Chondrocyte (in vitro differentiated cells): ENCODE data around the gene FOXN3. TPM values are rescaled to one million over a fixed set of nuclear protein-coding genes. Genes with fewer than 3 reads are reported as not detected.

Source experiments
- DNase-seq: peaks from one replicate; pipeline ENCODE4 v3.0.0; 2021; ENCODE audit warnings: mixed read lengths, low spot score
- H3K27ac Mint-ChIP-seq: one replicate; pipeline ENCODE4 v1.8.0; 2021; ENCODE audit warnings: mild to moderate bottlenecking, moderate library complexity, mixed read lengths; ENCODE audit not compliant: unreplicated experiment
- H3K27me3 Mint-ChIP-seq: 2 replicates; pipeline ENCODE4 v1.8.0; 2021; ENCODE audit warnings: low read depth, mixed read lengths
- H3K36me3 Mint-ChIP-seq: 2 replicates; pipeline ENCODE4 v1.8.0; 2021; ENCODE audit warnings: low read depth, mixed read lengths
- H3K4me1 Mint-ChIP-seq: 2 replicates; pipeline ENCODE4 v1.8.0; 2021; ENCODE audit warnings: low read depth, mild to moderate bottlenecking, mixed read lengths
- H3K4me3 Mint-ChIP-seq: one replicate; pipeline ENCODE4 v1.8.0; 2021; ENCODE audit warnings: mild to moderate bottlenecking, moderate library complexity, mixed read lengths; ENCODE audit not compliant: unreplicated experiment
- H3K9me3 Mint-ChIP-seq: 2 replicates; pipeline ENCODE4 v1.8.0; 2021; ENCODE audit warnings: low read depth, mixed read lengths
- CTCF ChIP-seq: fragments of 200-600 bp; sonication (generic); IDR thresholded peaks from 2 replicates; pipeline ENCODE4 v1.5.0; 2021; ENCODE audit warnings: antibody characterized with exemption, mild to moderate bottlenecking, moderate library complexity
- total RNA-seq: library from RNA; stranded (reverse); gene quantifications from 3 replicates; pipeline ENCODE4 v1.2.1, GENCODE V29; 2021

The FOXN3 gene
- total RNA-seq, 1 donor from 2014 or later = 161 TPM

GRCh38 chr14:89227496-89227836 is 189.6 kb downstream of the FOXN3 start:
- TF ChIP-seq CTCF = no peak
- no peak for DNase-seq
- H3K4me3 Mint-ChIP-seq = no peak overlapping the region
- peaks cover 2% of the 10 kb centered on the region for H3K36me3 Mint-ChIP-seq
- H3K27ac Mint-ChIP-seq = no peak overlapping the region
- no peaks in the 10 kb centered on the region for H3K9me3 Mint-ChIP-seq
- H3K4me1 Mint-ChIP-seq = peaks cover 30% of the 10 kb centered on the region
- no peaks in the 10 kb centered on the region for H3K27me3 Mint-ChIP-seq

- TF ChIP-seq CTCF = no peak
- no peaks in the 10 kb centered on the region for H3K9me3 Mint-ChIP-seq
- H3K4me3 Mint-ChIP-seq = no peak overlapping the region
- H3K36me3 Mint-ChIP-seq = peaks cover 2% of the 10 kb centered on the region
- H3K27ac Mint-ChIP-seq = peak overlapping the region; percentile 65
- DNase-seq = no peak
- H3K4me1 Mint-ChIP-seq = peaks cover 30% of the 10 kb centered on the region
- H3K27me3 Mint-ChIP-seq = no peaks in the 10 kb centered on the region
Measured at GRCh38 chr14:89226801-89227495, 190.1 kb downstream of the FOXN3 start.

GRCh38 chr14:89225607-89226006 is 191.4 kb downstream of the FOXN3 start:
- H3K27ac Mint-ChIP-seq = no peak overlapping the region
- H3K4me1 Mint-ChIP-seq = peaks cover 40% of the 10 kb centered on the region
- DNase-seq = no peak
- H3K27me3 Mint-ChIP-seq = no peaks in the 10 kb centered on the region
- H3K4me3 Mint-ChIP-seq = no peak overlapping the region
- no peaks in the 10 kb centered on the region for H3K9me3 Mint-ChIP-seq
- H3K36me3 Mint-ChIP-seq = peaks cover 2% of the 10 kb centered on the region
- no peak for TF ChIP-seq CTCF

GRCh38 chr14:89221109-89221810 is 195.8 kb downstream of the FOXN3 start:
- Mint-ChIP-seq H3K27me3 (no peaks in the 10 kb centered on the region), H3K4me3 (no peak overlapping the region), H3K4me1 (peaks cover 29% of the 10 kb centered on the region), H3K36me3 (peaks cover 10% of the 10 kb centered on the region), H3K9me3 (no peaks in the 10 kb centered on the region), H3K27ac (peak overlapping the region; percentile 86)
- no peak for TF ChIP-seq CTCF
- DNase-seq = no peak

GRCh38 chr14:89219051-89219450 is 198.0 kb downstream of the FOXN3 start:
- no peak for DNase-seq
- Mint-ChIP-seq H3K36me3 (peaks cover 10% of the 10 kb centered on the region), H3K27ac (no peak overlapping the region), H3K4me1 (peaks cover 37% of the 10 kb centered on the region), H3K4me3 (no peak overlapping the region), H3K9me3 (no peaks in the 10 kb centered on the region), H3K27me3 (no peaks in the 10 kb centered on the region)
- TF ChIP-seq CTCF = no peak
